Keratinocyte (primary cell): ENCODE results near the gene ASTN1. TPM values are rescaled to one million over a fixed set of nuclear protein-coding genes. Genes with fewer than 3 reads are reported as not detected.

Experiments
- DNase-seq: peaks from one replicate; pipeline ENCODE4 v3.0.0-alpha.2; 2011; ENCODE audit warnings: low read depth, missing footprints, low spot score
- FAIRE-seq: peaks from 2 replicates; lab custom pipeline; 2011; peaks lifted over from hg19 to GRCh38; lab: Jason Lieb, UNC
- H2AFZ ChIP-seq: 2 replicates; pipeline ENCODE4 v1.6.0; 2012; ENCODE audit warnings: low read length, control low read depth, inconsistent platforms; ENCODE audit not compliant: control insufficient read depth
- H3K27ac ChIP-seq: 2 replicates; pipeline ENCODE4 v1.5.1; 2011; ENCODE audit warnings: low read length; ENCODE audit not compliant: control insufficient read depth, insufficient read depth
- H3K27me3 ChIP-seq: 3 replicates; pipeline ENCODE4 v1.6.0; 2011; ENCODE audit warnings: low read length; ENCODE audit not compliant: control insufficient read depth, insufficient read depth; ENCODE audit errors: extremely low read depth
- H3K36me3 ChIP-seq, 2 experiments: 2 replicates in 1 of 2; 3 replicates in 1 of 2; pipeline ENCODE4 v1.5.1; 2011; ENCODE audit warnings: low read length in 2 of 2, mild to moderate bottlenecking in 1 of 2; ENCODE audit not compliant: control insufficient read depth in 2 of 2, insufficient read depth in 2 of 2; ENCODE audit errors: extremely low read depth in 1 of 2
- H3K4me1 ChIP-seq: 3 replicates; pipeline ENCODE4 v1.5.1; 2011; ENCODE audit warnings: low read length; ENCODE audit not compliant: control insufficient read depth, insufficient read depth; ENCODE audit errors: extremely low read depth
- H3K4me2 ChIP-seq: 3 replicates; pipeline ENCODE4 v1.6.0; 2011; ENCODE audit warnings: low read depth, low read length; ENCODE audit not compliant: control insufficient read depth, insufficient read depth; ENCODE audit errors: extremely low read depth
- H3K4me3 ChIP-seq, 3 experiments: fragments of 200-600 bp in 1 of 3; sonication (generic) in 1 of 3; 2 replicates in 2 of 3; 3 replicates in 1 of 3; pipeline ENCODE4 v1.5.1; 2011 to 2016; ENCODE audit warnings: low read length in 3 of 3, mild to moderate bottlenecking in 3 of 3, control low read depth in 2 of 3, inconsistent platforms in 1 of 3, low read depth in 1 of 3, mixed read lengths in 1 of 3, mixed run types in 1 of 3, moderate library complexity in 1 of 3; ENCODE audit not compliant: control insufficient read depth in 2 of 3, insufficient read depth in 2 of 3; ENCODE audit errors: extremely low read depth in 1 of 3
- H3K79me2 ChIP-seq: 2 replicates; pipeline ENCODE4 v1.6.0; 2012; ENCODE audit warnings: low read length; ENCODE audit not compliant: control insufficient read depth, insufficient read depth
- H3K9ac ChIP-seq: 3 replicates; pipeline ENCODE4 v1.6.0; 2011; ENCODE audit warnings: low read length; ENCODE audit not compliant: control insufficient read depth, insufficient read depth; ENCODE audit errors: extremely low read depth
- H3K9me1 ChIP-seq: 3 replicates; pipeline ENCODE4 v1.6.0; 2011; ENCODE audit warnings: low read length; ENCODE audit not compliant: control insufficient read depth, insufficient read depth; ENCODE audit errors: extremely low read depth
- H3K9me3 ChIP-seq: 2 replicates; pipeline ENCODE4 v1.5.1; 2012; ENCODE audit warnings: low read depth, low read length; ENCODE audit not compliant: control insufficient read depth
- H4K20me1 ChIP-seq: 3 replicates; pipeline ENCODE4 v1.6.0; 2011; ENCODE audit warnings: low read length; ENCODE audit not compliant: control insufficient read depth, insufficient read depth; ENCODE audit errors: extremely low read depth
- CTCF ChIP-seq, 3 experiments: IDR thresholded peaks in 1 of 3; conservative IDR thresholded peaks in 1 of 3; optimal IDR thresholded peaks in 1 of 3; 2 replicates in 2 of 3; 3 replicates in 1 of 3; pipeline versions ENCODE3 to v1.5.1; 2011; ENCODE audit warnings: low read length in 3 of 3, mild to moderate bottlenecking in 3 of 3, moderate library complexity in 2 of 3, control low read depth in 1 of 3, inconsistent platforms in 1 of 3; ENCODE audit not compliant: insufficient read depth in 2 of 3; ENCODE audit errors: extremely low read depth in 1 of 3
- EZH2 ChIP-seq: IDR thresholded peaks from one replicate; pipeline ENCODE4 v1.6.1; 2012; ENCODE audit warnings: inconsistent platforms, mild to moderate bottlenecking, low read length, moderate library complexity
- dilution Hi-C: fragments of 300-500 bp; cut with MboI; formaldehyde crosslinking; loops from one replicate; pipeline ENCODE4 v1.7.0; 2020; ENCODE audit warnings: low sequenced_read_pairs; ENCODE audit not compliant: extremely low pct_ligation_motif_present
- polyA plus RNA-seq, 5 experiments: library from polyadenylated mRNA; depleted of rRNA in 3 of 5; stranded (reverse) in 3 of 5; stranded (forward) in 1 of 5; unstranded in 1 of 5; fragments of >200 nt; gene quantifications; 1 replicate in 1 of 5; 2 replicates in 3 of 5; 3 replicates in 1 of 5; pipeline versions ENCODE4 v1.2.1 to v1.2.3, GENCODE V29; 2011 to 2012; ENCODE audit warnings: missing spikeins in 2 of 5, low read depth in 1 of 5, low replicate concordance in 1 of 5

The ASTN1 gene
- polyA plus RNA-seq, 1 donor (not counting 4 experiments of a cell fraction or from before 2014, with no cell fraction given), result 0.08 TPM

- Histone ChIP-seq H4K20me1 (no peaks in the 10 kb centered on the region), H3K79me2 (no peaks in the 10 kb centered on the region), H3K4me3 (no peak overlapping the region), H3K9me1 (no peaks in the 10 kb centered on the region), H3K9me3 (no peaks in the 10 kb centered on the region), H3K9ac (no peak overlapping the region), H3K36me3 (no peaks in the 10 kb centered on the region), H3K27me3 (peaks cover 12% of the 10 kb centered on the region), H2AFZ (no peak overlapping the region), H3K27ac (no peak overlapping the region), H3K4me2 (no peak overlapping the region), H3K4me1 (no peaks in the 10 kb centered on the region)
- FAIRE-seq (no peak), DNase-seq (no peak)
- TF ChIP-seq EZH2 (no peak), CTCF (optimal IDR thresholded peaks at IDR 0.05 in 1 of 3, IDR thresholded peaks at IDR 0.05 in 1 of 3, conservative IDR thresholded peaks at IDR 0.05 in 1 of 3; ENCODE audit: extremely low read depth in 1 of 3, insufficient read depth in 2 of 3, low read length in 3 of 3) (no peak)
- dilution Hi-C loops, result no loop called here
These were observed 143.5 kb downstream of the ASTN1 start for GRCh38 chr1:177020851-177021589.

- DNase-seq, result no peak
- no peaks in the 10 kb centered on the region for H3K9me1 ChIP-seq
- no peaks in the 10 kb centered on the region for H3K9me3 ChIP-seq
- dilution Hi-C loops, result no loop called here
- H3K27ac ChIP-seq, result no peak overlapping the region
- peaks cover 12% of the 10 kb centered on the region for H3K27me3 ChIP-seq
- no peaks in the 10 kb centered on the region for H3K79me2 ChIP-seq
- H4K20me1 ChIP-seq, result no peaks in the 10 kb centered on the region
- TF ChIP-seq CTCF (optimal IDR thresholded peaks at IDR 0.05 in 1 of 3, IDR thresholded peaks at IDR 0.05 in 1 of 3, conservative IDR thresholded peaks at IDR 0.05 in 1 of 3; ENCODE audit: extremely low read depth in 1 of 3, insufficient read depth in 2 of 3, low read length in 3 of 3) (no peak), EZH2 (no peak)
- no peaks in the 10 kb centered on the region for H3K36me3 ChIP-seq
- H3K4me2 ChIP-seq, result no peak overlapping the region
- H3K4me3 ChIP-seq, result no peak overlapping the region
- no peak overlapping the region for H3K9ac ChIP-seq
- no peaks in the 10 kb centered on the region for H3K4me1 ChIP-seq
- FAIRE-seq, result no peak
- H2AFZ ChIP-seq, result no peak overlapping the region
These were observed 147.1 kb downstream of the ASTN1 start for GRCh38 chr1:177017287-177017852.
